Brain microvascular endothelial cell (primary cell): ENCODE results near the gene PDE4DIP.
"Not testable (repeated sequence)": the region's sequence is repeated elsewhere in the genome, so short reads cannot be mapped to it uniquely, and the experiment has no call there.

Source experiments
- DNase-seq: peaks from one replicate; pipeline ENCODE4 v3.0.0-alpha.2; 2020
- H3K27ac ChIP-seq: fragments of 250-450 bp; sonication (Bioruptor Pico); 2 replicates; pipeline ENCODE4 v1.5.1; 2020; ENCODE audit warnings: mild to moderate bottlenecking, moderate library complexity
- H3K27me3 ChIP-seq: fragments of 250-450 bp; sonication (Bioruptor Pico); replicated peaks from 2 replicates; pipeline ENCODE4 v1.5.1; 2020; ENCODE audit warnings: mild to moderate bottlenecking
- H3K36me3 ChIP-seq: fragments of 250-450 bp; sonication (Bioruptor Pico); replicated peaks from 2 replicates; pipeline ENCODE4 v1.5.1; 2020; ENCODE audit warnings: mild to moderate bottlenecking
- H3K4me3 ChIP-seq: 2 replicates; pipeline ENCODE4 v1.5.1; 2011; ENCODE audit warnings: low read depth, mild to moderate bottlenecking, control low read depth, low read length, moderate library complexity
- in situ Hi-C: cut with HindIII; loops from 2 replicates; pipeline ENCODE4 v1.10.0; 2017; ENCODE audit warnings: low sequenced_read_pairs, low pct_ligation_motif_present

PDE4DIP gene

DNA sequence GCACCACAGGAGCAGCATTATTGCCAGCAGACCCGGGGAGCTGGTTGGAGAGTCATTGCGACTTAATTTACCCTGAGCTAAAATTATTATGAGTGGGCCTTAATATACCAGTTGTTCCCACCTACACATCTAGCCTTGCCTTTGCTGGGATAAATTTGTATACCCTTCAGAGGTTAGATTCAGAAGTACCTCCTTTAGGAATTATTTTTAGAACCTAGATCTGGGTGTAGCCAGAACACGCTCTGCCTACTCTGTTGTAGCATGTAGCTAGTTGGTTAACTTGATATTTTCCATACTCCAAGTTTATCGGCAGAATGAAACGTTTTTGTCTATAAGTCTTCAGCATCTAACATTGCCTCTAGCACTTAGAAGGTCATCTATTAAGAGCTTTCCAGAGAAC lies 9.1 kb downstream of the PDE4DIP start:
- H3K27ac ChIP-seq, H3K4me3 ChIP-seq, DNase-seq, in situ Hi-C loops, H3K27me3 ChIP-seq, H3K36me3 ChIP-seq: not testable (repeated sequence)

DNA sequence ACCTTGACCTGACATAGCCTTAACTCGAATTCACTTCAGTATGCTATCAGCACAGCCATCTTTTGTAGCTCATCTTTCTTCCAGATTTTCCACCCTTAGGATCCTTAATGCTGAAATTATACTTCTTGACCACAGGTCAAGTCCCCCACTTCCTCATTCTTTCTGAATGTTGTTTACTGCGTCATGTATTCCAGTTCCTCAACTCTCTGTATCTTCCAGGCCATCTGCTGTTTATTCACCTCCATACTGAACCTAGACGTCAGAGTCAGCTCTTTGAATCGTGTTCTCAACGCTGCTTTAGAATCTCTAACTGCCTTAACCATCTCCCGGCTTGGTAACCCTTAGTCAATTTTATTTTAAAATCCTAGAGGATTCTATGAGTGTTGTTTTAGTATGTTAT lies 9.8 kb downstream of the PDE4DIP start:
- H3K36me3 ChIP-seq, DNase-seq, in situ Hi-C loops, H3K27me3 ChIP-seq, H3K4me3 ChIP-seq, H3K27ac ChIP-seq: not testable (repeated sequence)

DNA sequence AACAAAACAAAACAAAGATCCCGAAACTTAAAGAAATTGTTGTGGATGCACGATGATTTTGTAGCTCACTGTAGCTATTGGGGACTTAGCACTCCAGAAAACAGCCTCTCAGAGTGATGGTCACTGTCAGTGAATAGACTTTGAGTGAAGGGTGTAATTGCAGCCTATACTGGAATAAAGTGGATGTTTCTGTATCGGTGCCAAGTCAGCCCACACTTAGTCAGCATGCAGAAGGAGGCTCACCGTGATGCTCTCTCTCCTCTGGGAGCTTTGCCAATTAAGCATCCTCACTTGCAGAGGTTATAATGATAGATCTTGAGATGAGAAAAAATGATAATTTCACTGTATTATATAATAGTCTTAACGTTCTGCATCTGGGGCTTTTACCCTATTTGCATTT lies 11.1 kb downstream of the PDE4DIP start:
- H3K36me3 ChIP-seq, DNase-seq, H3K27me3 ChIP-seq, H3K4me3 ChIP-seq, in situ Hi-C loops, H3K27ac ChIP-seq: not testable (repeated sequence)

DNA sequence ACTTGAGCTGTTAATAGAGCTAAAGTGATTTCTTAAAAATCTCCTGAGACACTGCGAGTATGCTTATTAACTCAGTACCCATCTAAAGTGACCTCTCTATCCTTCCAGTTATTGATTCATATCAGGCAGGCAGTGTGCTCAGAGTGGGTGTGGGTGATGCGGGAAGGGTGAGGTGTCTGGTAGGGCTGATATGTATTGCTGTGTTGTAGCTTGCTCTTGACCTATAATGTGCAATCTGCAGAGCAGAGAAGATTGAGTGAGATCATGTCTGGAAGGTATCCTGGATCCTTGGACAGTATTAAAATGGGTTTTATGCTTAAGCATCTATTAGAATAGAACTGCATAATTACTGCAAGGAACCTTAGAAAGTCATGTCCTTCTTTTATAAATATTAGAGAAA lies 15.8 kb downstream of the PDE4DIP start:
- in situ Hi-C loops, DNase-seq, H3K36me3 ChIP-seq, H3K4me3 ChIP-seq, H3K27ac ChIP-seq, H3K27me3 ChIP-seq: not testable (repeated sequence)

- H3K27ac ChIP-seq, H3K36me3 ChIP-seq, in situ Hi-C loops, H3K27me3 ChIP-seq, H3K4me3 ChIP-seq, DNase-seq: not testable (repeated sequence)
These were observed 16.5 kb downstream of the PDE4DIP start for GRCh38 chr1:148860579-148861259.

- DNase-seq, H3K4me3 ChIP-seq, H3K27me3 ChIP-seq, in situ Hi-C loops, H3K36me3 ChIP-seq, H3K27ac ChIP-seq: not testable (repeated sequence)
These were observed 18.4 kb downstream of the PDE4DIP start for GRCh38 chr1:148862590-148862989.

DNA sequence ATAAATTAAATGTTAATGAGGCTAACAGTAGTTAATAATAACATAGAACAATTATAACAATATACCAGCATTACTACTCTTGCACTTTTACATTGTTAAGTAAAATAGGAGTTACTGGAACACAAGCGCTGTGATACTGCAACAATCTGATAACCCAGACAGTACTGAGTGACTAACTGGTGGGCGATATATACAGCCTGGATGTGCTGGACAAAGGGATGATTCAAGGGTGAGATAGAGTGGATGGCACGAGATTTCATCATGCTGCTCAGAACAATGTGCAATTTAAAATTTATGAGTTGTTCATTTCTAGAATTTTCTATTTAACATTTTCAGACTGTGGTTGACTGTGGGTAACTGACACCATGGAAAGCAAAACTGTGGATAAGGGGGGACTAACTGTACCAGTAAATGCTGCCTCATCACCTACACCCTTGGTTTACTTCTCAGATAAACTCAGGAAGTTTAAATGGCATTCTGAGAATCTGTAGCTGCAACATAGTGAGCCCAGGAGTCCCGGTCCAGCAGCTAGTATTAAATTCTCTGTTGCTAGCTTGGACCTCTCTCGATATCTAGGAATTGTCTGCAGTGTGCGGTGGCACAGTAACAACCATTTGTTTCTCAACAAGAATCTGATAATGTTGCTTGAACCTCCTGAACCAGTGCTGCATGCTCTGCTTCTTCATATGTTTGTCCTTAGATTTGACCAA lies 24.9 kb downstream of the PDE4DIP start:
- H3K27me3 ChIP-seq, H3K27ac ChIP-seq, H3K36me3 ChIP-seq, DNase-seq, in situ Hi-C loops, H3K4me3 ChIP-seq: not testable (repeated sequence)

- H3K27ac ChIP-seq, DNase-seq, in situ Hi-C loops, H3K4me3 ChIP-seq, H3K36me3 ChIP-seq, H3K27me3 ChIP-seq: not testable (repeated sequence)
These were observed 25.4 kb downstream of the PDE4DIP start for GRCh38 chr1:148869634-148869961.

- H3K4me3 ChIP-seq, H3K27ac ChIP-seq, DNase-seq, in situ Hi-C loops, H3K36me3 ChIP-seq, H3K27me3 ChIP-seq: not testable (repeated sequence)
These were observed 30.5 kb downstream of the PDE4DIP start for GRCh38 chr1:148874408-148875388.

- H3K4me3 ChIP-seq, H3K36me3 ChIP-seq, H3K27me3 ChIP-seq, in situ Hi-C loops, DNase-seq, H3K27ac ChIP-seq: not testable (repeated sequence)
These were observed 35.7 kb downstream of the PDE4DIP start for GRCh38 chr1:148879812-148880416.

DNA sequence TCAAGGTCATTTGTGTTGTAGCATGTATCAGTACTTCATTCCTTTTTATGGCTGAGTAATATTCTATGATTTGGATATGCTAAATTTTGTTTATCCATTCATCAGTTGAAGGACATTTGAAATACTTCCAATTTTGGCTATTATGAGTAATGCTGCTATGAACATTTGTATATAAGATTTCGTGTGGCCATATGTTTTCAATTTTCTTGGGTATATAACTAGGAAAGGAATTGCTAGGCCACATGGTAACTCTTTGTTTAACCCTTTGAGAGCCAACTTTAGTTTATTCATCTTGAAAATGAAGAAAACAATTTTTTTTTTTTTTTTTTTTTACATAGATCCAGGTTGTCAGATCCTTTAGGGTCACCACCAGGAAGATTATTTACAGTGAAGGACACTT lies 37.0 kb downstream of the PDE4DIP start:
- H3K36me3 ChIP-seq, in situ Hi-C loops, H3K27ac ChIP-seq, H3K4me3 ChIP-seq, H3K27me3 ChIP-seq, DNase-seq: not testable (repeated sequence)

DNA sequence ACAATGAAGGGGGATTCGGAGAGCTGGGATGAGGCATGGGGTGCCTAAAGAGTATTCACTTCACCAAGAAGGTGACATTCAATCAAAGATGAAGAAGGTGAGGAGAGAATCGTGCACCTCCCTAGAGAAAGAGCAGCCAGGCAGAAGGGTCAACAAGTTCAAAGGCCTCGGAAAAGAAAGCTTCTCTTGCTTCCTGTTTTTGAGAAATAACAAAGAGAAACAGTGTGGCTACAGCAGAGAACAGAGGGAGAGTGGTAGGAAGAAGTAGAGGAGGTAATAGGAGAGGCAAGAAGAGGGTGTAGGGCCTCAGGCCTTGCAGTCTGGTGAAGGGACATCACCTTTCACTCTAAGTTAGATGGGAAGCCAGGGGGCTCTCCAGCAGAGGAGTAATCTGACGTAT lies 41.0 kb downstream of the PDE4DIP start:
- H3K4me3 ChIP-seq, H3K27ac ChIP-seq, H3K36me3 ChIP-seq, DNase-seq, H3K27me3 ChIP-seq, in situ Hi-C loops: not testable (repeated sequence)

DNA sequence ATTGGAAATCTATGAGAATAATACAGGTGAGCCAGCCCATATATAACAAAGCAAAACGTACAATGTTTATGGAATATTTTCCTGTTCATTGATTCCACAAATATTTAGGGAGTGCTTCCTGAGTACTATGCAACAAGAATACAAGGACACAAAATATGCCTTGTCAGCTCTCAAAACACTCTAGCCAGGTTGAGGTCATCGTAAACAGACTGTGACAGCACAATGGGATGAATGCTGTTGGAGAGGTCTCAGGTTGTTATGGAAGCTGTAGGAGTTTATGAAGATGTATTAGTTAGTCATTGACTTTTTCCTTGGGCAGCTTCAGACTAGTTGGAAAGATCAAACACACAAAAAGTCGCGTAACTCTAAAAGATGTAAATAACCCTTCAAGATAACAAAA lies 42.1 kb downstream of the PDE4DIP start:
- H3K27ac ChIP-seq, H3K27me3 ChIP-seq, H3K36me3 ChIP-seq, in situ Hi-C loops, DNase-seq, H3K4me3 ChIP-seq: not testable (repeated sequence)

- H3K36me3 ChIP-seq, H3K27me3 ChIP-seq, H3K27ac ChIP-seq, H3K4me3 ChIP-seq, DNase-seq, in situ Hi-C loops: not testable (repeated sequence)
These were observed 44.4 kb downstream of the PDE4DIP start for GRCh38 chr1:148888597-148888996.
